ENCODE results near the gene SPDYE2.
"Not testable (repeated sequence)": the region's sequence is repeated elsewhere in the genome, so short reads cannot be mapped to it uniquely, and the experiment has no call there.

Gene SPDYE2, protein sequence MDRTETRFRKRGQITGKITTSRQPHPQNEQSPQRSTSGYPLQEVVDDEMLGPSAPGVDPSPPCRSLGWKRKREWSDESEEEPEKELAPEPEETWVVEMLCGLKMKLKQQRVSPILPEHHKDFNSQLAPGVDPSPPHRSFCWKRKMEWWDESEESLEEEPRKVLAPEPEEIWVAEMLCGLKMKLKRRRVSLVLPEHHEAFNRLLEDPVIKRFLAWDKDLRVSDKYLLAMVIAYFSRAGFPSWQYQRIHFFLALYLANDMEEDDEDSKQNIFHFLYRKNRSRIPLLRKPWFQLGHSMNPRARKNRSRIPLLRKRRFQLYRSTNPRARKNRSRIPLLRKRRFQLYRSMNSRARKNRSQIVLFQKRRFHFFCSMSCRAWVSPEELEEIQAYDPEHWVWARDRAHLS

DNA sequence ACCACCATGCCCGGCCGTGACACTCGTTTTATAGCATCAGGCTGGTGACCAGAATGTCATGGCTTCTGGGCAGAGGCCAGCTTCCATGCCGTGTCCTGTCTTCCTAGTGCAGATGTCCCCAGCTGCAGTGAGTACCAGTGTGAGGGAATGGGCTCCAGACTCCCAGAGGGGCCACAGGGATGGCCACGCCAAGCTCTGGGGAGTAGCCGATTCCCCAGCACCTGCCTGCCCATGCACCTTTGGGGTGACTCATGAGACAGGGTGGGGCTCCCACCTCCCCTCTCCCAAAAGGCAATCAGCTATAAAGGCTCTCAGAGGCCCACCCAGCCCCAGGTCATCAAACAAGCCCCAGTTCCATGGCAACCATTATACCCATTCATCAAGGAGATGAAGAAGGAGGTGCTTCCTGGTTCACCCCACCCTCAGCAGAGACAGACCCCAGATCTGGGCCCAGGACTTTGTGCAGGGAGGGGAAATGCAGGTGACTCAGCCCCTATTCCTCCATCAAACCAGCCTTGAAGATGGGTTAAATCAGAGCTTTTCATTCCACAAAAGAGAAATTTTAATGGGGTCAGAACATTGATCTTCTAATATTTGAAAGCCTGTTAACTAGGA lies at the start of gene SPDYE2:
Gene SPDYE2, plus strand, starts transcription at position 419 of the 615 bp plus-strand sequence. CDS start 2,030 bp downstream, outside the sequence.
- not testable (repeated sequence) for DNase-seq

DNA sequence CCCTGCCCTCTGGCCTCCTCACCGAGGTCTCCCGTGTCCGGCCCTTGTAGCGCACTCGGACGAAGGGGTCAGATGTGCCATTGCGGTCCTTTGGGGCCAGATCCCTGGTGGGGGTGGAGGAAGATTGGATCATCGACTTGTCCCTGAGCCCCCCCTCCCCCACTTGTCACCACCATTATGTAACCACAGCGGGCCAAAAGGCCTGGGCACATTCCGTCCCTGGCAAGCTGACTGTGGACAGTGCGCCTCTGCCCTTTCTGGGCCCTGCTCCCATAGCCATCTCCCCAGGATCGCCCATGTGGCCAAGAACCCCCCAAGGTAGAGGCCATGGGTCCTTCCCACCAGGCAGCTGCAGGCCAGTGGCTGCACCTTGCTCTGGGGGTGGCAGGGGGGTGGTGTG lies 47.9 kb upstream of the SPDYE2 start:
- not testable (repeated sequence) for DNase-seq

DNA sequence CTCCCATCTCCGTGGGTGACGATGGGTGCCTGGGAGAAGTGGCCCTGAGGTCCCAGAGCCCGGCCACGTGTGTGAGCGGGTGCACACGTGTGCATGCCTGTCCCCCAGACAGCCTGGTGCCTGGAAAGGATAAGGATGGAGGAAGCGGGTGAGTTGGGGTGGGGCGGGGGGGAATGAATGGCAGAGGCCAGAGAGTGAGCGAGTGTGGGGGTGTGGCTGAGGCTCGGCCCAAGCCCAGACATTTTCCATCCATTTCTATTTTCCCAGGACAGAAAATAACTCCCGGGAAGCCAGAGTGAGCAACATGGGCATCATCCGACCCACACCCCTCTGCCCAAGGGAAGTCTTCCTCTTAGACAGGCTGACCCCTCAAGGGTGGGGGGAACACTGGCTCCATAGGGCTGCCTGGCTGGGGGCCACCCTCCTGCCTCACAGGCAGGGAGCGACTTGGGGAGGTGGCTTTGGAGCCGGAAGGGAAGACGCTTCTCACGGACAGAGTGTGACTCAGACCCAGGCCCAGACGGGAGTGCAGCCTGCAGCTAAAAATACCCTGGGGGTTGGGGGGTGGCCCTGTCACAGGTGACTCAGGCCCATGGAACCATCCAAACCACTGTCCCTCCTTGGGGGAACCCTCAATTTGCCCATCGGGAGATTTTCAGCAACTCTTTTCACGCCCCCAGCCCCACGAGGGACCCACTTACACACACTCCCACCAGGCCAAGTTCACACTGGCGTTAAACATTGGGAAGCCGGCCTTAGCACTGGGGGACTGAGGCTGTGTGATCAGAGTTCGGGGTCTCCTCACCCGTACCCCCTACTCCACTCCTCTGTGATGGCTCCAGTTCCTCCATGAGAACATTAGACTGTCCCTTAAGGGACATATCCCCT lies 45.5 kb upstream of the SPDYE2 start:
- DNase-seq, result not testable (repeated sequence)

DNA sequence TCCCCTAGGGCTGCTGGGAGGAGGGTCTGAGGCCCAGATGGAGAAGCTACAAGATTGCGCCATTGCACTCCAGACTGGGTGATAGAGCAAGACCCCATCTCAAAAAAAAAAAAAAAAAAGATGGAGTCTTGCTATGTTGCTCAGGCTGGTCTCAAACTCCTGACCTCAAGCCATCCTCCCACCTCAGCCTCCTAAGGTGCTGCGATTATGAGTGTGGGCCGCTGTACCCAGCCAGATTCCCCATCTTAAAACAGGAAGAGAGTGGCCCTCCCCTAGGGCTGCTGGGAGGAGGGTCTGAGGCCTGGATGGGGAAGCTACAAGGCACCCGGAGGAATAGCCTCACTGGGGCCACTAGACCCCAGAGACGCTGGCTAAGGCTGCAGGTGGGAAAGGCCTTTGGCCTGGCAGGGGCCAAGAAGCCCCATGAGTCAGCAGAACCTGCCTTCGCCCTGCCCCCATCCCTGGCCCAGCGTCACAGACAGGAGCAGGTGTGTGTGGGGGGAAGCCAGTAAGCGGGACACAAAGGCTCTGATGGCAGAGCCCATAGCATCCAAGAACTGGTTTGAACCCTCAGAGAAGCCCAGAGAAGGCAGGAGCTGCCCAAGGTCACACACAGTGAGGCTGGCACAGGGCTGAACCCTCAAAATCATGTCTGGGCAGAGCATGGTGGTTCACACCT lies 43.5 kb upstream of the SPDYE2 start:
- not testable (repeated sequence) for DNase-seq

DNA sequence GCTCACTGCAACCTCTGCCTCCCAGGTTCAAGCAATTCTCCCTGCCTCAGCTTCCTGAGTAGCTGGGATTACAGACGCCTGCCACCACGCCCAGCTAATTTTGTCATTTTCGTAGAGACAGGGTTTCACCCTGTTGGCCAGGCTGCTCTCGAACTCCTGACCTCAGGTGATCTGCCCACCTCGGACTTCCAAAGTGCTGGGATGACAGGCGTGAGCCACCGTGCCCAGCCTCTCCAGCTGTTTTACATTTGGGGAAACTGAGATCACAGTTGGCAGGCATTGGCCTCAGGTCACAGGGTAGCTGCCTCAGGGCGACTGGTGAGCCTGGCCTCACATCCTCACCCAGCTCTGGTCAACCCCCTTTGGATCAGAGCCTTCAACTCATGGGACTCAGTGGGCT lies 40.5 kb upstream of the SPDYE2 start:
- not testable (repeated sequence) for DNase-seq

DNA sequence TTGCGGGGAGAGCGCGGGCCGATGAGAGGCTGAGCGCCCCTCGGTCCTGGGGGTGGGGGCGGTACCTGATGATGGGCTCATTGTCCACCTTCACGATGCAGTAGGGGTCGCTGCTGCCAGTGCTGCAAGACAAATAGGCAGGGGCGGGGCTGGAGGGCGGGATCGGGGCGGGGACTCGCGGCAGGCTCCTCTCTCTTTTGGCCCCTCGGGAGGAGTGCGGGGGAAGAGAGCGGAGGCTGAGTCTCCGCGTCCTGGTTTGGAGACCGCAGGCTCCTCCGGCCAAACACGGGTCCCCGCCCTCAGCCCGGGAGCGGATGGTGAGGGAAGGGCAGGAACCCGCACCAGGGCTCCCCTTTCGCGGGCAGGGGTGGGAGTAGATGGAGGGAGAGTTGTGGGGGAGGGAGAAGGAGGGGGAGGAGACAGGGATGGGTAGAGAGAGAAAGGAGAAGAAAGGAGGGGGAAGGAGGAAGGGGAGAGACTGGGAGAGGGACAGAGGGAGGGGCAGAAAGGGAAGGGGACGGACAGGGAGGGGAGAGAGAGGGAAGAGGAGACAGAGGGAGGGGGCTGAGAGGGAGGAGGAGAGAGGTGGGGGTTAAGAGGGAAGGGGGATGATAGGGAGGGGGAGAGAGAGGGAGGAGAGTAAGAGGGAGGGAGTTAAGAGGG lies 39.0 kb upstream of the SPDYE2 start:
- not testable (repeated sequence) for DNase-seq

DNA sequence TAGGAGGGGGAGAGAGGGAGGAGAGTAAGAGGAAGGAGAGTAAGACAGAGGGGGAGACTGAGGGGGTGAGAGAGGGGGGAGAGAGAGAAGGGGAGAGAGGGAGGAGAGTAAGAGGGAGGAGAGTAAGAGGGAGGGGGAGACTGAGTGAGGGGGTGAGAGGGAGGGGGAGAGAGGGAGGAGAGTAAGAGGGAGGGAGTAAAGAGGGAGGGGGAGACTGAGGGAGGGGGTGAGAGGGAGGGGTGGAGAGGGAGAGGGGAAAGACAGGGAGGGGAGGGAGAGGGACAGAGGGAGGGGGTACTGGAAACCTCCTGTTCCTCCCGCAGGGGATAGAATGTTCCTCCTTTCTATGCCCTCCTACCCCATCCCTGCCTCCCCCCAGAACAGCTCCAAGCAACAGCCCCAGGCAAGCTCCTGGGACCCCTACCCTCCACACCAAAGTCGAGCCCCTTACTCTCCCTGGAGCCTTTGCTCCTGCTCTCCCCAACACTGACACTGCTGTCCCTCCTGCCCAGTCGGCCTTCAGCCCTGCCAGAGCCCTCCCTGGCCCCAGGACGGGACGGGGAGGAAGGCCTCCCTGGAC lies 38.3 kb upstream of the SPDYE2 start:
- peak; percentile 30 for DNase-seq

DNA sequence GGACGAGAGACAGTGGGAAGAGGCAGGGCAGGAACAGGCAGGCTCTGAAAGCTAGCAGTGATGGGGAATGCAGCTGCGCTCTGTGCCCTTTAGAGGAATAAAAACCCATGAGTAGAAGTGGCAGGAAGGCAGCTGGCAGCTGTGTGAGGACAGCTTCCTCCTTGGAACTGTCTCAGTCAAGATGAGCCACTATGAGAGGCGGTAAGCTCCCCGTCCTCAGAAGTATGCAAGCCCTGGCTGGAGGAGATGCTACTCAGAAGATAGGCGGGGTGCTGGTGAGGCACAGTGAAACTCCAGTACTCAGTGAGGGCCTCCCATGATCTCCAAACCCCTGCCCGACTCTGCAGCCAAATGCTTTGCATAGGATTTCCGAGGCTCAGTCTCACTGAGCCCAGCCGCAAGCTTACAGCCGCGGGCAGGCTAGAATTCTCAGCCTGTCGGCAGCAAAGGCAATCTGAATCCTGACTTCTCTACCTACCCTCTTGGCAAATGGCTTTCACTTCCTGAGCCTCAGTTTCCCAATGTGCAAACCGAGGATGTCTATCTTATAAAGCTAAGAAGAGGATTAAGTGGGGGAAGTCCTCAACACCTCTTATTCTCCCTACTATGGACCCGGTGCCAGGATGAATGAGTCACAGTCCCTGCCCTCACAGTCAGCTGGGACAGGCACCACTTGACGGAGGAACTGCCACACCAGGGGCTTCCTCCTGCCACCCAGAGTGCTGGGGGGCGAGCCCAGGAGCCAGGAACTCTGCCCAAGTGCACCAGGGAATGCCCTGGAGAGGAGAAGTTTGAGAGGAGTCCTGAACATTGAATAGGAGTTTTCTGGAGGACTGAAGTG lies 35.9 kb upstream of the SPDYE2 start:
- not testable (repeated sequence) for DNase-seq

DNA sequence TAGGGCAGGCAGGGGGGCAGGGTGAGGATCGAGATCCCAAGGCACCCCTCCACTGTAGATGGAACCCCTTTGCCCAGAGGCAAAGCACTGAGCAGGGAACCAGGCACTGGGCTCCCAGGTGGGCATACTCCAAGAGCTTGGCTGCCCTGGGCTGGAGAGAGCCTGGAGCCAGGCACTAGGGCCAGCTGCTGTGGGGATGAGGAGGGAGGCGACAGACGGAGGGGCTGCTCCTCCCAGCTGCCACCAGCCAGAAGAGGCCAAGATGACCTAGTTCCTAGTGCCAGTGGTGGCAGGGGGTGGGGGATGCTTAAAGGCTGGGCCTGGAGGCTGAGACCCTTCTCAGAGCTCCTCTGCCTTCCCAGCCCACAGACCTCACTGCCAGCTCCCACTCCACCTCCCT lies 35.1 kb upstream of the SPDYE2 start:
- not testable (repeated sequence) for DNase-seq

DNA sequence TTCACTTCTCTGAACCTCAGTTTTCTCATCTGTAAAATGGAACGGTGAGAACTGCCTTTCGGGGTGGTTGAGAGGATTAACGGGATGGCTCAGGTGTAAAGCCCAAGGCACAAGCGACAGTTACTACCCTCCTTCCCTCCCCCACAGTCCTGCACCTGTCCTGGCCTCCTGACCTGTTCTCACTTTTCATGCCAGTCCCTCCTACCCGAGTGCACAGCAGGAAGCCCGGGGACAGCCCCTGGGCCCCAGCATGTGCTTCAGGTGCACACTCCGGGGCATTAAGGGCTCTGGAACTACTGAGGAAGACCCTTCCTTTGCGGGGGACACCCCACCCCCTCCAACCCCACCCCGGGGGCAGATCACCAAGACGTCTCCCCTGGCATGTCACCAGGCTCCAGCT lies 34.1 kb upstream of the SPDYE2 start:
- DNase-seq, result not testable (repeated sequence)

DNA sequence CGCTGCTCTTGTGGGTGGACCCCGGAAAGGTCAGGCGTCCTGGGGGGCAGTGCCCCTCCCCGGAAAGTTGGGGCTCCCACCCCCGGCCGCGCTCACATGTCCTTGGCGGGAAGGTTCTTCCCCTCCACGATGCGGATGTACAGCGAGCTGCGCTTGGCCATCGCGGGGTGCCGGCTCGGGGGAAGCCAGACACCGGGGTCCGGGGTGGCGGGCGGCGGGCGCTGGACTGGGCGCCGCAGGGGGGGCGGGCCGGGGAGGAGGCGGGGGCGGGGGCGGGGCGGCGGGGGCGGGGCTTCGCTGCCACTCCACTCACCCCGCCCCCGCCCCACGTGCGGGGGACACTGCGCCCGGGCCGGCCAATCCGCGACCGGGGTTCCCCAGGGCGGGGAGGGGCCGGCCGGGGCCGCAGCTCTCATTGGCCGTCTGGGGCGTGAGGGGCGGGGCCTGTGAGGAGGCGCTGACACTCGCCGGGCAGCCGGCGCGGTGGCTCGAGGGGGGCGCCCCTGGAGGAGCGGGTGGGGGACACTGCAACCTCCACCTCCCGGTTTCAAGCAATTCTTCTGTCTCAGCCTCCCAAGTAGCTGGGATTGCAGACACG lies 33.4 kb upstream of the SPDYE2 start, which contains the start of gene RASA4B:
Gene RASA4B, minus strand, starts transcription at position 228 of the 598 bp plus-strand sequence. Its CDS starts 67 bp downstream, at position 161.
- DNase-seq, result peak; percentile 43

DNA sequence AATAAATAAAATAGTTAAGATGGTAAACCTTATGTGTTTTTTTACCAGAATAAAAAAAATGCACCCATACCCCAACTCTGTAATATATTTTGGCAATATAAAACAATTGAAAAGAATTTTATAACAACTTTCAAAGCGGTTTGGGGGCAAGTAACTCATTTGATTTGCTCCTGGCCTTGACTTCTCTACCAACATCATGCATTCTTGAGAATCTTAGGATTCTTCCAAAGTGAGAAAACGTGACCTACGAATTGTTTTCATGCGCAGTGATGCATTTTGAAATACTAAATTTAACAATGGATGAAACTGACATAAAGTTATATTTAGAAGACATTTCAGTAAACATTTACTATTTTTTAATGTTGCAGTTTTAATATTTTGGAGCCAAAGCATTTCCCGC lies 30.2 kb upstream of the SPDYE2 start:
- not testable (repeated sequence) for DNase-seq

DNA sequence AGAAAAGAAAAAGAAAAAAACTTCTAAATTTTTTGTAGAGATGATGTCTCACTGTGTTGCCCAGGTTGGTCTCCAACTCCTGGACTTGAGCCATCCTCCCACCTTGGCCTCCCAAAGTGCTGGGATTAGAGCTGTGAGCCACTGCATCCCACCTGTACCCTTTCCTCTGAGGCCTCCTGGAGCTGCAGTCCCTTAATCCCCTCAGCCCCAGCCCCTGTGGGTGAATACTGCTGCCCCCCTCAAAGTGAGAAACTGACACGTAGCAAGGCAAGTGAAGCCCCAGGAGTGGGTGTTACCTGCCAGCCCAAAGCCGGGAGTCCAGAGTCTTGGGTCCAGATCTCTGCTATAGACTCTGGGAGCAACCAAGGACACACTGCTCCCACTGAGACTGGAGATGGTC lies 26.2 kb upstream of the SPDYE2 start:
- DNase-seq, result not testable (repeated sequence)

DNA sequence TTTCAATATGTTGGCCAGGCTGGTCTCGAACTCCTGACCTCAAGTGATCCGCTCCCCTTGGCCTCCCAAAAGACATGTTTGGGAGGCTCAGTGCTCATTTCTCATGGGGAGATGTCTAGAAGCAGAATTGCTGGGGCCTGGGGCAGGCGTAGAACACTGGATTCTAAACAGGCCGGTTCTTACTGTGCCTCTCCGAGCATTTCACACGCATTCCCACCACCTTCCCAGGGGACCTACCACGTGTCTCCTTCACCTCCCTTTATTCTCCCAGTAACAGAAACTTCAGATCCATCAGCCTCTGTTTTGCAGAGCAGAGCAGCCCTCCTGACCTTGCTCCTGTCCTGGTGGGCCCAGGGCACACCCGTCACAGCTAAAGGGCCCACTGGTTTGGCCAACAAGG lies 23.8 kb upstream of the SPDYE2 start:
- not testable (repeated sequence) for DNase-seq

DNA sequence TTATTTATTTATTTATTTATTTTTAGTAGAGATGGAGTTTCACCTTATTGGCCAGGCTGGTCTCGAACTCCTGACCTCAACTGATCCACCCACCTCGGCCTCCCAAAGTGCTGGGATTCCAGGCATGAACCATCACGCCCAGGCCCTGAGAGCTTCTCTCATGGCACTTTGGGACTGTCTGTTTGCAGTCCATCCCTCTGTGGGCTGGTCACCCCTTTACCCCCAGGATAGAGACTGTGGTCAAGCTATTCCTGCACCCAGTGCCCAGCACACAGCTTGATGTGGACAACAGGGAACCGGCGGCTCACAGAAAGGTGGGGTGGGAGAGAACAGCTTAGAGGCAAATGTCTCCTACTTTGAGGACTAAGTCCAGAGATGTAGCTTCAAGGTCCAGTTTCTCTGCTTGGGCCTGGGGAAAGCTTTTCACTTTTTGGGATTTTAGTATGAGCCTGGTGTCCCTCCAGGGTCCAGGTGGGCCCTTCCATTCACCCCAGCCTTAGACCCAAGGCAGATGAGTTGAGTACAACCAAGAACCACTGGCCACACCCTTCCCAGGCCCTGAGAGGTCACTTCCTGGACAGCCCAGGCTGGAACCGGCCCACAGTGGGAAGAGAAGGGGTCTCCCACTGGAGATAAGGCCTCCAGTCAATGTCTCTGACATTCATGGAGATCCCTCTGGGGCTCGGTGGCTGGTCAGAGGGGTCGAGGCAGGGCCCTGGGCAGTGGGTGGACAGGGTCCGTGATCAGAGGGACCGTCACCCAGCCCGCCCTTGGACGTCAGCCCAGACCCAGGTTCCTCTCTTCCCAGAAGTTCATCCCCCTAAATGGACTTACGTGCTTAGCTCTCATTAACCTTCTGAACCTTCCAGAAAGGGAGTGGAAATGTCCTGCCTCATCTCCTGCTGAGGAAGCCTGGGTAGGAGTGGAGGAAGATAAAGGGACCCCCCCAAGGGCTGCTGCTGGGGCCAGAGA lies 22.9 kb upstream of the SPDYE2 start:
- DNase-seq, result not testable (repeated sequence)

DNA sequence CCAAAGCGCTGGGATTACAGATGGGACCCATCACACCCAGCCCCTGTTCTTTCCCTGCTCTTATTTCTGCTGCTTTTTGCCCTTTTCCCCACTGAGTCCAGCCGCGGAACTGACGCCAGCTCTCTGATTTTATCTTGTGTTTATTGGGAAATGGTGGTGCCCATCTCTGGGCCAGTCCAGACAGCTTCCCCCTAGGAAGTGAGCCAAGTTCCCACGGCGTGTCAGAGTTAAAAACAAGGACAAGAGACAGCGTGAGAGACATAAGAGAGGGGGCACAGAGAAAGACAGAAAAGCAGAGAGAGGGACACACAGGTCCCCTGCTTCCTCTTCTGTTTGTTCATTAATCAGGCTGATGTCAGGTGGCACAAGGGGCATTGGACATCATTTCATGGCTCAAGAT lies 19.4 kb upstream of the SPDYE2 start:
- not testable (repeated sequence) for DNase-seq

DNA sequence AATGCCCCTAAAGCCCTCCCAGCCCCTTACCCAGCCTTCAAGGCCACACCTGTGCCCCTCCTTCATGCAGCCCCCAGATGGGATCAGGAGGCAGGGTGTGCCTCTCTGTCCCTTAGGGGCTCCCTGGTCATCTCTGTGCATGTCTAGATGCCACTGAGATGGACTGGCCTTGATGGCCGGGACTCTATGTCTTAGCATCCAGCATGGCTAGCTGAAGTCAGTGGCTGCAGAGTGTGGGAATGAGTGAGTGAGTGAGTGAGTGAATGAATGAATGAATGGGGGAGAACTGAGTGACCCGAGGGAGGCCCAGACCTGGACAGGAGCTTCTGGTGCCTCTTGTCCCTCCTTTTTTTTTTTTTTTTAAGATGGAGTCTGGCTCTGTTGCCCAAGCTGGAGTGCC lies 18.9 kb upstream of the SPDYE2 start:
- DNase-seq, result not testable (repeated sequence)

DNA sequence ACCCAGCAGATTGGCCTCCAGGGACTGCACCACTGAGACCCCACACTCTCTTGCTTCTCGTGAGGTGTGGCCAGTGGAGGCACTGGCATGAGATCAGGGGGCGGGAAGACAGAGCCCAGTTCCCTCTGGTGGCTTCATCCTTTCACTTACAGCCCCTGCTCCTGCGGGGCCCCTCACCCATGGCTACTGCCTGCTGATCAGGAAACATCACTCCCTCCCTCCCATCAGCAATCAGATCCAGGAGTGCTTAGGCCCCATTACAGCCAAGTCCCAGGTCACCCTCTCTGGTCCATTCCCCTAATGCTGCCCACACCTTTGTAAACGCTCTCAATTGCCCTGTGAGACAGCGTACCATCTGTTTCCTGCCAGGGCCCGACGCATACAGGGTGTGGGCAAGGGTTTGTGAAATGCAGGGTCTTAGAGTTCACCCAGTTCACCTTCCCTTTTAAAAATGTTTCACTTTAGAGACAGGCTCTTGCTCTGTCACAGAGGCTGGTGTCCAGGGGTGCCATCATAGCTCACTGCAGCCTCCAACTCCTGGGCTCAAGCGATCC lies 15.9 kb upstream of the SPDYE2 start:
- not testable (repeated sequence) for DNase-seq

Data from CD4-positive, alpha-beta T cell treated with Interleukin-12 subunit alpha and Interleukin-12 subunit beta, for 1 hour (primary cell).